ENCODE measurements around the gene TRIM52.
"Not testable (repeated sequence)": the region's sequence is repeated elsewhere in the genome, so short reads cannot be mapped to it uniquely, and the experiment has no call there.

TRIM52 gene

GRCh38 chr5:181212080-181212479, 48.9 kb downstream of the TRIM52 start:
- no peak for DNase-seq

- DNase-seq: no peak
Observed at GRCh38 chr5:181211208-181211607, 49.7 kb downstream of the TRIM52 start.

GRCh38 chr5:181210698-181211097, 50.2 kb downstream of the TRIM52 start:
- not testable (repeated sequence) for DNase-seq

GRCh38 chr5:181210148-181210547, 50.8 kb downstream of the TRIM52 start:
- not testable (repeated sequence) for DNase-seq

GRCh38 chr5:181209006-181209405, 51.9 kb downstream of the TRIM52 start:
- DNase-seq: not testable (repeated sequence)

- DNase-seq: no peak
Observed at GRCh38 chr5:181207960-181208253, 53.0 kb downstream of the TRIM52 start.

GRCh38 chr5:181207214-181207959, 53.6 kb downstream of the TRIM52 start:
- peak; percentile 66 for DNase-seq

- peak; percentile 34 for DNase-seq
Observed at GRCh38 chr5:181205761-181206649, 54.9 kb downstream of the TRIM52 start.
